SU-DHL-6 (cell line): ENCODE results near the gene FOXO6.

Source experiments
- H2AFZ ChIP-seq: fragments of 200-600 bp; sonication (generic); 2 replicates; pipeline ENCODE4 v1.6.1; 2014; ENCODE audit warnings: low read depth, mild to moderate bottlenecking, moderate library complexity, mixed read lengths, antibody characterized with exemption, low read length; ENCODE audit not compliant: severe bottlenecking
- H3F3A ChIP-seq: fragments of 200-600 bp; shearing (Covaris generic); 2 replicates; pipeline ENCODE4 v1.6.0; 2016; ENCODE audit warnings: antibody characterized with exemption, mild to moderate bottlenecking; ENCODE audit not compliant: insufficient read depth
- H3K27ac ChIP-seq: fragments of 200-600 bp; sonication (generic); 2 replicates; pipeline ENCODE4 v1.5.1; 2016; ENCODE audit warnings: low read depth, mild to moderate bottlenecking, low read length, moderate library complexity, mixed read lengths
- H3K27me3 ChIP-seq: fragments of 200-600 bp; sonication (generic), shearing (Covaris generic); 2 replicates; pipeline ENCODE4 v1.6.0; 2014; ENCODE audit warnings: mild to moderate bottlenecking, low read length
- H3K36me3 ChIP-seq: fragments of 200-600 bp; sonication (generic); 2 replicates; pipeline ENCODE4 v1.6.1; 2014; ENCODE audit warnings: mild to moderate bottlenecking, low read length, mixed read lengths
- H3K4me2 ChIP-seq: fragments of 300-600, 200-600 bp; shearing (Covaris generic), sonication (generic); 2 replicates; pipeline ENCODE4 v1.6.0; 2014; ENCODE audit warnings: low read length, low read depth, mild to moderate bottlenecking; ENCODE audit not compliant: poor library complexity, severe bottlenecking
- H3K4me3 ChIP-seq: fragments of 200-600 bp; sonication (generic); 2 replicates; pipeline ENCODE4 v1.5.1; 2014; ENCODE audit warnings: antibody characterized with exemption, low read length, mild to moderate bottlenecking, mixed read lengths; ENCODE audit not compliant: insufficient read depth, poor library complexity, severe bottlenecking
- H3K79me2 ChIP-seq: fragments of 200-600 bp; sonication (generic); 2 replicates; pipeline ENCODE4 v1.6.1; 2014; ENCODE audit warnings: mild to moderate bottlenecking, low read length, moderate library complexity; ENCODE audit not compliant: insufficient read depth
- H3K9ac ChIP-seq: fragments of 200-600 bp; sonication (generic); 2 replicates; pipeline ENCODE4 v1.7.0; 2014; ENCODE audit warnings: mild to moderate bottlenecking, low read length
- H3K9me2 ChIP-seq: fragments of 200-600 bp; sonication (generic); replicated peaks from 2 replicates; pipeline ENCODE4 v1.6.1; 2014; ENCODE audit warnings: low read length; ENCODE audit not compliant: insufficient read depth
- H3K9me3 ChIP-seq: fragments of 200-600 bp; sonication (generic); 2 replicates; pipeline ENCODE4 v1.6.1; 2014; ENCODE audit warnings: low read length, mixed read lengths; ENCODE audit not compliant: insufficient read depth
- H4K20me1 ChIP-seq: fragments of 200-600 bp; sonication (generic); 2 replicates; pipeline ENCODE4 v1.6.1; 2014; ENCODE audit warnings: low read depth, mild to moderate bottlenecking, antibody characterized with exemption, low read length, moderate library complexity, mixed read lengths
- CTCF ChIP-seq: fragments of 200-600 bp; sonication (generic); IDR thresholded peaks from one replicate; pipeline ENCODE4 v1.5.1; 2017; ENCODE audit warnings: antibody characterized with exemption, mild to moderate bottlenecking, low read length, moderate library complexity; ENCODE audit not compliant: insufficient read depth, poor library complexity, severe bottlenecking
- EZH2phosphoT487 ChIP-seq: fragments of 200-600 bp; sonication (generic), shearing (Covaris generic); conservative IDR thresholded peaks from 2 replicates; pipeline ENCODE4 v1.6.1; 2018; ENCODE audit warnings: mild to moderate bottlenecking, antibody characterized with exemption, low read length, moderate library complexity, mixed read lengths

Gene FOXO6

GRCh38 chr1:41410462-41410861, 49.2 kb downstream of the FOXO6 start:
- Histone ChIP-seq H3K9me3 (no peaks in the 10 kb centered on the region), H3K4me3 (no peak overlapping the region), H3K27ac (no peak overlapping the region), H3K27me3 (no peaks in the 10 kb centered on the region), H3F3A (no peaks in the 10 kb centered on the region), H3K79me2 (no peaks in the 10 kb centered on the region), H3K36me3 (no peaks in the 10 kb centered on the region), H3K9ac (no peak overlapping the region), H2AFZ (no peak overlapping the region), H3K9me2 (no peaks in the 10 kb centered on the region), H3K4me2 (no peak overlapping the region), H4K20me1 (no peaks in the 10 kb centered on the region)
- no peak for TF ChIP-seq EZH2phosphoT487
- TF ChIP-seq CTCF = no peak

- H3K4me2 ChIP-seq = no peak overlapping the region
- H3K9me3 ChIP-seq = no peaks in the 10 kb centered on the region
- no peak overlapping the region for H2AFZ ChIP-seq
- H4K20me1 ChIP-seq = no peaks in the 10 kb centered on the region
- H3K9me2 ChIP-seq = no peaks in the 10 kb centered on the region
- H3K9ac ChIP-seq = no peak overlapping the region
- no peaks in the 10 kb centered on the region for H3K27me3 ChIP-seq
- no peaks in the 10 kb centered on the region for H3F3A ChIP-seq
- H3K27ac ChIP-seq = no peak overlapping the region
- no peak overlapping the region for H3K4me3 ChIP-seq
- H3K79me2 ChIP-seq = no peaks in the 10 kb centered on the region
- H3K36me3 ChIP-seq = no peaks in the 10 kb centered on the region
- TF ChIP-seq EZH2phosphoT487 (no peak), CTCF (no peak)
These were observed 50.0 kb downstream of the FOXO6 start for GRCh38 chr1:41411229-41411628.

- H3K9me2 ChIP-seq = no peaks in the 10 kb centered on the region
- H3K4me2 ChIP-seq = no peak overlapping the region
- H4K20me1 ChIP-seq = no peaks in the 10 kb centered on the region
- no peak overlapping the region for H3K9ac ChIP-seq
- H3K4me3 ChIP-seq = no peak overlapping the region
- H3F3A ChIP-seq = no peaks in the 10 kb centered on the region
- TF ChIP-seq CTCF (no peak), EZH2phosphoT487 (no peak)
- H3K27ac ChIP-seq = no peak overlapping the region
- H3K27me3 ChIP-seq = no peaks in the 10 kb centered on the region
- H2AFZ ChIP-seq = no peak overlapping the region
- no peaks in the 10 kb centered on the region for H3K79me2 ChIP-seq
- no peaks in the 10 kb centered on the region for H3K9me3 ChIP-seq
- H3K36me3 ChIP-seq = no peaks in the 10 kb centered on the region
These were observed 51.5 kb downstream of the FOXO6 start for GRCh38 chr1:41412748-41413147.
